ENCODE data around the gene DEAF1.

DNA sequence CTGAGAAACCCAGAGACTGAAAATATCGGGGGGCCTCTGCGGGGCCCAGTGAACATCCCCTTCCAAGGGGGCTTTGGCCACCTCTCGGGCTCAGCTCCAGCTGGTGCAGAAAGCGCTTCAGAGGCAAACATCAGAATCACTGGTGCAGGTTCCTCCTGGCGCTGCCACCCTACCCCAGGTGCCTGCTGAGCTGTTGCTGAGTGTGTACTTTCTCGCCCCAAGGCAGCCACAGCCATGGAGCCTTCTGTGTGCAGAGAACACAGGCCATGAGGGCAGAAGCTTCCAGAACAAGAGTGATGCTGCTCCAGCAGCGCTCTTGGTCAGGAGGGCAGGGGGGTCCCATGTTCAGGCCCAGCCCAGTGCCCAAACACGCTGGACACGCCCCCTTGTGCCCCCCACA lies 51.7 kb downstream of the DEAF1 start:
- no peak for TF ChIP-seq EZH2 (IDR thresholded peaks at IDR 0.05; ENCODE audit: insufficient read depth, poor library complexity, severe bottlenecking)
- TF ChIP-seq EZH2phosphoT487 (IDR thresholded peaks at IDR 0.05; ENCODE audit: insufficient read depth, low read depth): no peak

Measured in GM23248 (cell line).